ENCODE results near the gene WNT7B.

DNA sequence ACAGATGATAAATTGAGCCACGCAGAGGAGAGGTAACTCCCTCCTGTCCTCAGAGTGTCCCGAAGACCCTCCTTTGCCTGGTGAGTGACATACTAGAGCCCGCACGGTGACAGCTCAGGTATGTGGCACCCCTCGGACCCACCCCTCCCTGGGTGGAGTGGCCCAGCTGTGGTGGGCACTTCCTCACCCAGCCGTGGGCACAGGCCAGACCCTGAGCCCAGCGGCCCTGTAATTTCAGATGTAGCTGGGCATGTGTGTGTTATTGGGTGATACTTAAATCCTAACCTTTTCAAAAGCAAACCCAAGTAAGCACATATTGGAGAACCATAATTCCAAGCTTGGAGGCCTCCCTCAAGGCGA lies 93.2 kb downstream of the WNT7B start:
- TF ChIP-seq ZNF622 (IDR thresholded peaks at IDR 0.05) (no peak), BCLAF1 (IDR thresholded peaks at IDR 0.05) (no peak), POLR2A (IDR thresholded peaks at IDR 0.05; ENCODE audit: low read depth, low read length) (no peak), MAX (IDR thresholded peaks at IDR 0.05; ENCODE audit: low read depth, low read length) (no peak), SPI1 (IDR thresholded peaks at IDR 0.05; ENCODE audit: borderline replicate concordance, insufficient read depth, low read depth, low read length) (no peak), TCF12 (IDR thresholded peaks at IDR 0.05; ENCODE audit: low read depth, low read length) (no peak), ZNF274 (IDR thresholded peaks at IDR 0.05; ENCODE audit: insufficient read depth, insufficient read length) (no peak)
- TF ChIP-seq, protein P1, sequence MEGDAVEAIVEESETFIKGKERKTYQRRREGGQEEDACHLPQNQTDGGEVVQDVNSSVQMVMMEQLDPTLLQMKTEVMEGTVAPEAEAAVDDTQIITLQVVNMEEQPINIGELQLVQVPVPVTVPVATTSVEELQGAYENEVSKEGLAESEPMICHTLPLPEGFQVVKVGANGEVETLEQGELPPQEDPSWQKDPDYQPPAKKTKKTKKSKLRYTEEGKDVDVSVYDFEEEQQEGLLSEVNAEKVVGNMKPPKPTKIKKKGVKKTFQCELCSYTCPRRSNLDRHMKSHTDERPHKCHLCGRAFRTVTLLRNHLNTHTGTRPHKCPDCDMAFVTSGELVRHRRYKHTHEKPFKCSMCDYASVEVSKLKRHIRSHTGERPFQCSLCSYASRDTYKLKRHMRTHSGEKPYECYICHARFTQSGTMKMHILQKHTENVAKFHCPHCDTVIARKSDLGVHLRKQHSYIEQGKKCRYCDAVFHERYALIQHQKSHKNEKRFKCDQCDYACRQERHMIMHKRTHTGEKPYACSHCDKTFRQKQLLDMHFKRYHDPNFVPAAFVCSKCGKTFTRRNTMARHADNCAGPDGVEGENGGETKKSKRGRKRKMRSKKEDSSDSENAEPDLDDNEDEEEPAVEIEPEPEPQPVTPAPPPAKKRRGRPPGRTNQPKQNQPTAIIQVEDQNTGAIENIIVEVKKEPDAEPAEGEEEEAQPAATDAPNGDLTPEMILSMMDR (IDR thresholded peaks at IDR 0.05 in 2 of 3, conservative IDR thresholded peaks at IDR 0.05 in 1 of 3; ENCODE audit: control insufficient read depth in 2 of 3, extremely low read depth in 1 of 3, insufficient read depth in 1 of 3, low read depth in 3 of 3, low read length in 3 of 3), result no peak
